ENCODE results near the gene CFAP410. TPM values are rescaled to one million over a fixed set of nuclear protein-coding genes. Genes with fewer than 3 reads are reported as not detected.

CFAP410 gene
- total and polyA plus RNA-seq, 8 donors: 16.5 to 31.5 (median 21.1) TPM

DNA sequence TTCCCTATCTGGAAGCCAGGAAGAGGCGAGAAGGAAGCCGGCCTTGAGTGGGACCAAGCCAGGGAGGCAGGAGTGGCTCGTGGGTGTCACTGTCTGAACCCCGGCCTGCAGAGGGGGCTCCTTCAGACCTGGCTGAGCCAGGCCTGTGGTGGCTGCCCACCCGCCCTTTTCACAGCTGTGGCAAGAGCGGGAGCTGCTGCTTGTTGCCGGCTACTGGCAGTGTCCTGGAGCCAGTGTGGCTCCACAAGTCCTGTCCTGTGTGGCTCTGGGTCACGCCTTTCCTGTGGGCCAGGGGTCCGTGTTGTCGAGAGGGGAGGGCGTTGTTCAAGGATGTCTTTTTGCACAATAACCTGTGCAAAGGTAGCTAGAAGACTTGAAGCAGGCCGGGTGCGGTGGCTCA lies 38.0 kb downstream of the CFAP410 start:
- peaks cover 21 to 73% of the 10 kb centered on the region in 2 donors for H3K4me1 ChIP-seq
- TF ChIP-seq, protein P1, sequence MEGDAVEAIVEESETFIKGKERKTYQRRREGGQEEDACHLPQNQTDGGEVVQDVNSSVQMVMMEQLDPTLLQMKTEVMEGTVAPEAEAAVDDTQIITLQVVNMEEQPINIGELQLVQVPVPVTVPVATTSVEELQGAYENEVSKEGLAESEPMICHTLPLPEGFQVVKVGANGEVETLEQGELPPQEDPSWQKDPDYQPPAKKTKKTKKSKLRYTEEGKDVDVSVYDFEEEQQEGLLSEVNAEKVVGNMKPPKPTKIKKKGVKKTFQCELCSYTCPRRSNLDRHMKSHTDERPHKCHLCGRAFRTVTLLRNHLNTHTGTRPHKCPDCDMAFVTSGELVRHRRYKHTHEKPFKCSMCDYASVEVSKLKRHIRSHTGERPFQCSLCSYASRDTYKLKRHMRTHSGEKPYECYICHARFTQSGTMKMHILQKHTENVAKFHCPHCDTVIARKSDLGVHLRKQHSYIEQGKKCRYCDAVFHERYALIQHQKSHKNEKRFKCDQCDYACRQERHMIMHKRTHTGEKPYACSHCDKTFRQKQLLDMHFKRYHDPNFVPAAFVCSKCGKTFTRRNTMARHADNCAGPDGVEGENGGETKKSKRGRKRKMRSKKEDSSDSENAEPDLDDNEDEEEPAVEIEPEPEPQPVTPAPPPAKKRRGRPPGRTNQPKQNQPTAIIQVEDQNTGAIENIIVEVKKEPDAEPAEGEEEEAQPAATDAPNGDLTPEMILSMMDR (IDR thresholded peaks at IDR 0.05): no peak

GRCh38 chr21:44300262-44300959 lies 38.8 kb downstream of the CFAP410 start:
- H3K36me3 ChIP-seq: no peaks in the 10 kb centered on the region
- TF ChIP-seq, protein P1 (IDR thresholded peaks at IDR 0.05): no peak
- peaks cover 21 to 65% of the 10 kb centered on the region in 2 donors for H3K4me1 ChIP-seq
- ATAC-seq (peak; percentile 68), DNase-seq (peak; percentile 47 to 95 (median 71))
- H3K27me3 ChIP-seq: peaks cover 0 to 18% of the 10 kb centered on the region in 2 donors
- H3K9me3 ChIP-seq: no peaks in the 10 kb centered on the region
- intact Hi-C loops (cut with DNase I): no loop called here
- H3K27ac ChIP-seq: peak overlapping the region; percentile 84 to 87
- peak overlapping the region; percentile 66 to 78 for H3K4me3 ChIP-seq

More for the DNA sequence above, 38.0 kb downstream of the CFAP410 start:
- intact Hi-C loops (cut with DNase I): no loop called here
- H3K27ac ChIP-seq: no peak overlapping the region
- H3K36me3 ChIP-seq: peaks cover 0 to 3% of the 10 kb centered on the region in 2 donors
- ATAC-seq (no peak), DNase-seq (no peak)
- peak overlapping the region; percentile 66 to 78 for H3K4me3 ChIP-seq
- peaks cover 0 to 11% of the 10 kb centered on the region in 2 donors for H3K27me3 ChIP-seq
- H3K9me3 ChIP-seq: no peaks in the 10 kb centered on the region

DNA sequence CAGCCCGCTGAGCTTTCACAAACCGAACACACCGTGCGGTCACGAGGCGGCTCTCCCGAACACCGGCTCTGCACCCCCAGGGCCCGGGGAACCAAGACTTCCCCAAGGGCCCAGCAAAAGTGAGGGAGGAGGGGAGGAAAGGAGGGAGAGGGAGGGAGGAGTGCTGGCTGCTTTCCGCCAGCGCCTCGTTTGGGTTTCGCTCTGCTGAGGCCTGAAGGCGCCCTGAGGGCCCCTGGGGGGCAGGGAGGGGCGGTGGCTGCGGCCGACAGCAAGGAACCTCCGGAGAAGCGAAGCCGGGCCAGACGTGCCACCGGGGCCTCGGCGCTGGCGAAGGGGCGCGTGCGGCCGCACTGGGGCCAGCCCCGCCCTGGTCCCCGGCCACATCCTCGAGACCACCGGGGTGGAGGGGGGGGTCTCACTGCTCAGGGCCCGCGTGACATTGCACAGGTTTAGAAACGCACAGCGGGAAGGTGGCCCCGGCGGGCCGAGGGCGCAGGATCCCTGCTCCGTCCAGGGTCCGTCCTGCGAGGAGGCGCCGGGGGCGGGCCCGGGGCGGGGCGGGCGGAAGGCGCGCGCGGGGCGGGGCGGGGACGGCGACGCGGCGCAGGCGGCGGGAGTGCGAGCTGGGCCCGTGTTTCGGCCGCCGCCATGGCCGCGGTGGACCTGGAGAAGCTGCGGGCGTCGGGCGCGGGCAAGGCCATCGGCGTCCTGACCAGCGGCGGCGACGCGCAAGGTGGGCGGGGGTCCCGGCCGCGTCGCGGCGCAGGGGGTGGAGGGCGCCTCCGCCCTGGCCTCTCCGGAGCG lies 39.5 kb downstream of the CFAP410 start, which contains the start of gene PFKL:
PFKL (plus strand) TSS at position 596 of the 804 bp plus-strand sequence; CDS start at position 649, 53 bp downstream.
- TF ChIP-seq, protein P1 (IDR thresholded peaks at IDR 0.05): no peak
- H3K4me1 ChIP-seq: peaks cover 21 to 58% of the 10 kb centered on the region in 2 donors
- H3K27ac ChIP-seq: peak within 1 kb of the TSS; percentile 84 to 87
- H3K36me3 ChIP-seq: no peaks in the 10 kb centered on the region
- ATAC-seq (peak; percentile 74), DNase-seq (peak; percentile 56 to 95 (median 72))
- peaks cover 0 to 26% of the 10 kb centered on the region in 2 donors for H3K27me3 ChIP-seq
- intact Hi-C loops (cut with DNase I): no loop called here
- H3K4me3 ChIP-seq: peak within 1 kb of the TSS; percentile 66 to 78
- H3K9me3 ChIP-seq: no peaks in the 10 kb centered on the region

DNA sequence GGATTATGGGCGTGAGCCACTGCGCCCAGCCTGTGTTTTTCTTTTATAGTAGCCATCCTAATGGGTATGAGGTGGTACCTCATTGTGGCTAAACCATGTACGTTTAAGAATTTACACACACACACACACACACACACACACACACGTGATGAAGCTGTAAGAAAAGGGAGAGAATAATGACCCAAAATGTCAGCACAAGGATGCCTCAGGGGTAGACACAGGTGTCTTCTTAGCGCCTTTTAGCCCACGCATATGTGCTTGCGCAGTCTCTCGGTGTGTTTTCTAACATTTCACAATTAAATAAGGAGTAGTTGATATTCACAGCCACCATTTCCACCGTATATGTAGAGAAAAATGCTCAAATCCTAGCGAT lies 40.1 kb downstream of the CFAP410 start:
- TF ChIP-seq, protein P1 (IDR thresholded peaks at IDR 0.05): no peak
- Histone ChIP-seq H3K27ac (peak overlapping the region; percentile 84 to 87), H3K9me3 (no peaks in the 10 kb centered on the region), H3K27me3 (peaks cover 0 to 30% of the 10 kb centered on the region in 2 donors), H3K36me3 (no peaks in the 10 kb centered on the region), H3K4me1 (peaks cover 21 to 57% of the 10 kb centered on the region in 2 donors), H3K4me3 (peak overlapping the region; percentile 66 to 78)
- DNase-seq: no peak
- no peak for ATAC-seq
- intact Hi-C loops (cut with DNase I): no loop called here

DNA sequence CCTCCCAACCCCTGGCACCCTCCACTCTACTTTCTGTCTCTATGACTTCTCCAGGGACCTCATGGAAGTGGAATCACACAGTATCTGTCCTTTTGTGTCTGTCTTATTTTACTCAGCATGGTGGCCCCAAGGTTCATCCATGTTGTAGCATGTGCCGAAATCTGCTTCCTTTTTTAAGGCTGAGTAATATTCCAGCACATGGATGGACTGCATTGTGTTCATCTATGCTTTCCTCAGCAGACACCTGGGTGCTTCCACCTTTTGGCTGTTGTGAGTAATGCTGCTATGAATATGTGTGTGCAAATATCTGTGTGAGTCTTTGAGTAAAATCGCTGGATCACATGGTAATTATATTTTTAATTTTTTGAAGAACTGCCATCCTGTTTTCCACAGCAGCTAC lies 40.9 kb downstream of the CFAP410 start:
- no peak overlapping the region for H3K4me3 ChIP-seq
- peak overlapping the region in 1 of 2 donors; percentile 63 for H3K27ac ChIP-seq
- H3K4me1 ChIP-seq: peaks cover 21 to 52% of the 10 kb centered on the region in 2 donors
- TF ChIP-seq, protein P1 (IDR thresholded peaks at IDR 0.05): no peak
- no peak for DNase-seq
- intact Hi-C loops (cut with DNase I): no loop called here
- no peaks in the 10 kb centered on the region for H3K36me3 ChIP-seq
- ATAC-seq: no peak
- H3K9me3 ChIP-seq: no peaks in the 10 kb centered on the region
- peaks cover 0 to 33% of the 10 kb centered on the region in 2 donors for H3K27me3 ChIP-seq
